ENCODE measurements around the gene LCN15.

LCN15 gene

GRCh38 chr9:136754059-136754572 is 10.2 kb downstream of the LCN15 start:
- no peak for DNase-seq

GRCh38 chr9:136753371-136754058 is 10.8 kb downstream of the LCN15 start:
- DNase-seq: no peak

DNA sequence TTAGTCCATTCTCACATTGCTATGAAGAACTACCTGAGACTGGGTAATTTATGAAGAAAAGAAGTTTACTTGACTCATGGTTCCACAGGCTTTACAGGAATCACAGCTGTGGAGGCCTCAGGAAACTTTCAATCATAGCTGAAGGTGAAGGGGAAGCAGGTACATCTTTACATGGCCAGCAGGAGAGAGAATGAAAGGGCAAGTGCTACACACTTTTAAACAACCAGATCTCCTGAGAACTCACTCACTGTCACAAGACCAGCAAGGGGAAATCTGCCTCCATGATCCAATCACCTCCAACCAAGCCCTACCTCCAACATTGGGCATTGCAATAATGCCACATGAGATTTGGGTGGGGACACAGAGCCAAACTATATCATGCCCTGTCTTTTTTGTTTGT is 12.5 kb downstream of the LCN15 start:
- no peak for DNase-seq

DNA sequence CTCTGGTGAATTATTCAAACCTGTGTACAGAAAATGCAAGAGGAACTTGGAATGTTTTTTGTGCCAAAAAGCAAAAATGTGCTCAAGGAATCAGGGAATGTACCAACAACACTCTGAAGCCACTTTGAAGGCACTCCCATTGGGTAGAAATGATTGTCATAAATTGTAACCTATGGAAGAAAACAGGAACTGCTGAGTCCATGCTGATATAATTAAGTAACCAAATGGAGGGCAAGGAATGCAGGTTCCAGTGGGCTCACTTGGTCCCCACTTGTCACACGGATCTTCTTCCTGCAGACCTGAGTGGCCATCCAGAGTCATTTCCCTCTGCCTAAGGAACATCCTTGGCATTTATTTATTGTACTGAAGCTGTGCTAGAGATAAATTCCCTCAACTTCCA is 13.1 kb downstream of the LCN15 start:
- DNase-seq: no peak

DNA sequence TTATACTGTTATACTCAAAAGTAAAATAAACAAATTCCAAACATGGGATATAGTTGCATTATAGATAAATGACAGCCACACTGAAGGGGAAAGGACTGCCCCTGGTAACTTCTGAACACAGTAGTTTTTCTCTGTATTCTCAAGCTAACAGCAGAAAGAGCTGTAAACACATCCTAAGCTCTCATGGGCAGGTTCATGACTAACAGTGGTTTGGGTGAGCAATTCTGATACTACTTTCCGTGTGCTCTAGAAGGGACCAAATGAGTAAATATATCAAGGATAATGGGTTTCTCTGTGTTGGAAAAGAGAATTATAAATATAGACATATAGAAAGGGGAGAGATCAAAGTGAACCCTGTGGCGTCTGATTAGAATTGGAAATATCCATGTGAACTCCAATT is 13.8 kb downstream of the LCN15 start:
- no peak for DNase-seq

GRCh38 chr9:136748666-136749611 is 15.4 kb downstream of the LCN15 start:
- DNase-seq: no peak

GRCh38 chr9:136748201-136748600 is 16.1 kb downstream of the LCN15 start, which contains the start of gene LCN6:
LCN6 (minus strand) TSS chr9:136748525; CDS start chr9:136748483, 42 bp downstream.
- no peak for DNase-seq

GRCh38 chr9:136747161-136748060 is 16.9 kb downstream of the LCN15 start:
- DNase-seq: no peak

- DNase-seq: no peak
These were observed 17.7 kb downstream of the LCN15 start for GRCh38 chr9:136746621-136747020.

- no peak for DNase-seq
These were observed 18.2 kb downstream of the LCN15 start for GRCh38 chr9:136746155-136746490.

DNA sequence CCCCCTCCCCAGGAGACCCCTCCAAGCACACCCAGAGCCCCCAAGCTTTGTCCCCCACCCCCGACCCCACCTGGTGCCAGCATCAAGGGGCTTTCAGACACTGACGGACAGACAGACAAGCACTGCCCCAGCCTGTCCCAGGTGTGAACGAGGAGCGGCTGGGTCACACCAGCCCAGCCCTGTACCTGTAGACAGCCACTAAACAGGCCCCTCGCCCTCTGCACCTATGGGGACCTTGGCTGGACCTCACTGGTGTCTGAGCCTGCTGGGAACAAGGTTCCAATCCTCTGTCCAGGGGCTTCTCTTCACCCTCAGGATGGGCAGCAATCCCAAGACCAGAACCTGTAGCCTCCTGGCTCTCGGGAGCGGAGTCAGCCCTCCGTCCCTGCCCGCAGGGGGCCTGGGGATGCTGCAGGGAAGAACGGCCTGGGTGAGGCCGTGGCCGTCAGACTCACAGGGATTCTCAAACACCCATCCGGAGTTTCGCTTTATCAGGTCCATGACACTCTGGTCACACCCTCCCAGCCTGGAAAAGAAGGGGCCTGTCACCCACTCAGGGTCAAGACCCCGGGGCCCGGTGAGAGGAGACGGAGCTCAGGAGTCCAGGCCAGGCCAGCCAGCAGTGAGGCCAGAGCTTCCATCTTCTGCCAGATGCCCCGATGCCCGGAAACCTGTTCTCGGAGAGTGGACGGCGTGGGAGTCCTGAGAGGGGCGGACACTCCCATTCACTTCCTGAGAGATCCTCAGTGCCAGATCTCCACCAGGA is 18.7 kb downstream of the LCN15 start:
- DNase-seq: no peak

GRCh38 chr9:136744773-136745172 is 19.5 kb downstream of the LCN15 start:
- DNase-seq: no peak

GRCh38 chr9:136743639-136744211 is 20.6 kb downstream of the LCN15 start:
- no peak for DNase-seq

DNA sequence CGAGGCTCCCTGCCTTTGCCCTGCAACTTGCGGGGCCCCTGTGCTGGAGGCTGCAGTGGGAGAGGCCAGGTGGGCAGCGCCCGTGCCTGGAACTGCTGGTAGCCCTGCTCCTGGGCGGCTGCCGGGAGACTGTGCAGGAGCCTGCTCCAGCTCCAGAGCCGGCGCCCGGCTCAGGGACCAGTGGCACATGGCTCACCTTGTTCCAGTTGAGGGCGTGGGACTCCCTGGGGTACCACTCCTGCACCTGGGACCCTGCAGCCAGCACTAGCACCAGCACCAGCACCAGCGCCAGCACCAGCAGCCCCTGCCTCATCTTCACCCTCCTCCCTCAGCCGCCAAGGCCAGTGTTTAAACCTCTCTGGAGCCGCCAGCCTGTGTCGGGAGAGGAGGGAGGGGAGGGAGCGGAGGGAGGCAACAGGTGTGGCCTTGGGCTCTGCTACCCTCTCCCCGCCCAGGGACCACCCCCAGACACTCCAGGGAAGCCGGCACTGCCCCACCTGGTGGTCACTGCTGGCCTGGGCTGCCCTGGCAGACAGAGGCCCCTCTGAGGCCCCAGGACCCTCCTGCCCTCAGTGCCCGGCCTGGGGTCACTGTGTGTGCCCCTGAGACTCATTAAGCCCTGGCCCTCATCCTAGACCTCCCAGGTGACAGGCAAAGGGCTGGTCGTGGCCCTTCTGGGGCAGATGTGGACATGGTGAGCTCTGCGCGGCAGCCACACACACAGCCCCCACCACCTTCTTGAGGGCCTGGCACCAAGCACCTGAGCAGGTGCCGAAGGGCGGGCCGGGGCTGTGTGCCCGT is 21.5 kb downstream of the LCN15 start, which contains the start of gene LCN10:
Gene LCN10 (minus strand): TSS at position 350 of the 801 bp plus-strand sequence. CDS start 37 bp downstream, at position 313.
- DNase-seq: no peak

DNA sequence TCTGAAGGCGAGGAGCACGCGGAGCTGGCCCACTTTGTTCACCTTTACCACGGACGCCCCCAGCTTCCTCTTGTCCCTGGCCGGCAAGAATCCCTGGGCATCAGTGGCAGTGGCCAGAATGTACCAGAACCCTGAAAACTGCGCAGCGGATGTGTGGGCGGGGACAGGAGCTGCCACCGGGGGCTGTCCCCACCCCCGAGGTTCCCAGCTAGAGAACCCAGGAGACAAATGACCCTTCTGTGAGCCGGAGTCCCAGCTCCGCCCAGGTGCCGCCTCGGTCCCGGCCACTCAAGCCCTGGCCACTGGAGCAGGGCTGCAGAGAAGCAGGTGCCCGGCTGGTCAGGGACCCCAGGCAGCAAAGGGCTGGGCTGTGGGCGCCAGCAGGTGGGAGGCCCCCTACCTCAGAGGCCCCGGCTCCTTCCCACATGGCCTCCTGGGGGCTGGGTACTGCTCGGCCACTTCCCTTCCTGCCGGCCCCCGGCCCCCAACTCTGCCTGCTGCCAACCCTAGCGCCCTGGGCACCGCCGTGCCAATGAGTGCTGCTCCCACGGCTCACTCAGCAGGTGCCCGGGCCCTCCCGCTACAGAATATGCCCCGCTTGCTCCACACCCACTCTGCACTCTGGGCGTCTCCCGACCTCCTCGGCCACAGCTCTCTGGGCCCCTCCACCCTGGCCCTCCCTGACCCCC is 22.3 kb downstream of the LCN15 start:
- peak; percentile 79 for DNase-seq

- no peak for DNase-seq
These were observed 23.1 kb downstream of the LCN15 start for GRCh38 chr9:136740971-136741882.

- no peak for DNase-seq
These were observed 23.8 kb downstream of the LCN15 start for GRCh38 chr9:136740491-136740890.

DNA sequence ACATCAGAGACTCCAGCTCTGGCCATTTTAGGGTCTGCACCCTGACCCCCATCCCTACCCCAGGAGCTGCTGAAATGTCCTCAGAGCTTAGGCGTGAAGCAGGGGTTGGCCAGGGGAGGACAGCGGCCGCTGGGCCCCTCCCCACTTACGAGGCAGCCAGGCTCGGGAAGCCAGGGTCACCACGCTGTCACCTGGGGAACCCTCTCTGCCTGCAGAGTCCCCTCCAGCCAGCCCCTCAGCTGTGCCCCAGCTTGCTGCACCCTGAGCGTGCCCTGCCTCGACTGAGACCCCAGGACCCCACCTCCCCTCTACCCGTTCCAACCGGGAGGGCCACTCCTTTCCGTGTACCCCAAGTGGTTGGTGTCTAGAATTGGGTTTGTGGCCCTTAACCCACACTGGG is 24.2 kb downstream of the LCN15 start:
- no peak for DNase-seq

GRCh38 chr9:136739509-136739908 is 24.8 kb downstream of the LCN15 start:
- DNase-seq: no peak

All from activated effector memory CD4-positive, alpha-beta T cell treated with anti-CD3 and anti-CD28 coated beads, Interleukin-2, amount 50 U/mL, for 16 hours (primary cell).